Activated gamma-delta T cell treated with Interleukin-2 at 50 U/mL for 16 hours (primary cell): Measurements from ENCODE around the gene OR2AP1.
"Not testable (repeated sequence)": the region's sequence is repeated elsewhere in the genome, so short reads cannot be mapped to it uniquely, and the experiment has no call there.

ENCODE experiments used
- DNase-seq: peaks from one replicate; pipeline ENCODE4 v3.0.0-alpha.2; 2020

Gene OR2AP1

GRCh38 chr12:55572168-55572567, at the start of gene OR2AP1:
TSS of gene OR2AP1 (plus strand) at chr12:55572468. CDS start at chr12:55574415, 1,947 bp downstream.
- DNase-seq, result no peak

- DNase-seq, result not testable (repeated sequence)
Observed at GRCh38 chr12:55548235-55548634, 24.0 kb upstream of the OR2AP1 start.

- DNase-seq, result no peak
Observed at GRCh38 chr12:55548756-55549155, 23.5 kb upstream of the OR2AP1 start.

GRCh38 chr12:55549302-55549701, 23.0 kb upstream of the OR2AP1 start, which contains the start of gene OR6C4:
TSS of gene OR6C4 (plus strand) at chr12:55549602. CDS start at chr12:55551227, 1,625 bp downstream.
- no peak for DNase-seq

- DNase-seq, result no peak
Observed at GRCh38 chr12:55554296-55554695, 18.0 kb upstream of the OR2AP1 start.

- not testable (repeated sequence) for DNase-seq
Observed at GRCh38 chr12:55570060-55570459, 2.2 kb upstream of the OR2AP1 start.

- DNase-seq, result not testable (repeated sequence)
Observed at GRCh38 chr12:55570689-55571088, 1.6 kb upstream of the OR2AP1 start.

GRCh38 chr12:55582066-55582465, 9.8 kb downstream of the OR2AP1 start:
- DNase-seq, result no peak

- no peak for DNase-seq
Observed at GRCh38 chr12:55585817-55586216, 13.5 kb downstream of the OR2AP1 start.

- not testable (repeated sequence) for DNase-seq
Observed at GRCh38 chr12:55590152-55590551, 17.9 kb downstream of the OR2AP1 start.

GRCh38 chr12:55607821-55608594, 35.7 kb downstream of the OR2AP1 start:
- no peak for DNase-seq

GRCh38 chr12:55610598-55610997, 38.3 kb downstream of the OR2AP1 start:
- no peak for DNase-seq

- DNase-seq, result no peak
Observed at GRCh38 chr12:55612646-55613045, 40.4 kb downstream of the OR2AP1 start.

GRCh38 chr12:55614764-55615163, 42.5 kb downstream of the OR2AP1 start:
- DNase-seq, result no peak

GRCh38 chr12:55619354-55620138, 47.3 kb downstream of the OR2AP1 start:
- peak; percentile 24 for DNase-seq

- no peak for DNase-seq
Observed at GRCh38 chr12:55624056-55624455, 51.8 kb downstream of the OR2AP1 start.
